CD4-positive, alpha-beta T cell (primary cell): ENCODE results near the gene UGT1A1. TPM values are rescaled to one million over a fixed set of nuclear protein-coding genes. Genes with fewer than 3 reads are reported as not detected.

Experiments used
- ATAC-seq: fragments of 200-7000 bp; cut with Tn5 transposase; one replicate; pipeline ENCODE4 v1.10.0; 2022; ENCODE audit warnings: mild to moderate bottlenecking; ENCODE audit not compliant: poor library complexity
- CTCF ChIA-PET: fragments of 350-600 bp; sonication (Branson Sonifier 250); formaldehyde crosslinking; loops from one replicate; lab custom pipeline; 2021; ENCODE audit warnings: antibody characterized with exemption, inconsistent platforms; lab: Charles Lee
- POLR2A ChIA-PET: fragments of 350-600 bp; sonication (Branson Sonifier 250); formaldehyde crosslinking; loops from one replicate; lab custom pipeline; 2021; ENCODE audit warnings: antibody characterized with exemption, inconsistent platforms; lab: Charles Lee
- DNase-seq, 14 experiments: peaks; one replicate each; pipeline ENCODE4 v3.0.0-alpha.2; 2013 to 2020; ENCODE audit warnings: mixed read lengths in 2 of 14
- H3K27ac ChIP-seq, 2 donors: one replicate each; pipeline versions ENCODE4 v1.5.1 to v1.7.0; 2013; ENCODE audit warnings: low read length in 2 of 2, low read depth in 1 of 2, mild to moderate bottlenecking in 1 of 2
- H3K27me3 ChIP-seq, 2 experiments: 1 replicate in 1 of 2; 2 replicates in 1 of 2; pipeline versions ENCODE4 v1.6.1 to v1.7.0; 2013; ENCODE audit warnings: low read length in 2 of 2, control low read depth in 1 of 2, mild to moderate bottlenecking in 1 of 2, moderate library complexity in 1 of 2; ENCODE audit not compliant: insufficient read depth in 2 of 2, control insufficient read depth in 1 of 2
- H3K36me3 ChIP-seq: one replicate; pipeline ENCODE4 v1.6.1; 2013; ENCODE audit warnings: low read length, control low read depth; ENCODE audit not compliant: insufficient read depth
- H3K4me1 ChIP-seq: one replicate; pipeline ENCODE4 v1.6.1; 2013; ENCODE audit warnings: low read length, control low read depth; ENCODE audit not compliant: insufficient read depth
- H3K4me3 ChIP-seq: one replicate; pipeline ENCODE4 v1.5.1; 2013; ENCODE audit warnings: mild to moderate bottlenecking, low read length, moderate library complexity
- H3K9me3 ChIP-seq, 2 experiments: 1 replicate in 1 of 2; 2 replicates in 1 of 2; pipeline versions ENCODE4 v1.6.1 to v1.7.0; 2013; ENCODE audit warnings: low read length in 2 of 2, mild to moderate bottlenecking in 2 of 2, control low read depth in 1 of 2, moderate library complexity in 1 of 2; ENCODE audit not compliant: control insufficient read depth in 1 of 2, insufficient read depth in 1 of 2
- H3K27ac Mint-ChIP-seq: one replicate; pipeline ENCODE4 v1.8.0; 2020; ENCODE audit warnings: mixed read lengths
- H3K27me3 Mint-ChIP-seq: one replicate; pipeline ENCODE4 v1.8.0; 2021; ENCODE audit warnings: mixed read lengths
- H3K36me3 Mint-ChIP-seq: one replicate; pipeline ENCODE4 v1.8.0; 2021; ENCODE audit warnings: low read depth, mixed read lengths
- H3K4me1 Mint-ChIP-seq: one replicate; pipeline ENCODE4 v1.8.0; 2021; ENCODE audit warnings: low read depth, mixed read lengths
- H3K4me3 Mint-ChIP-seq: one replicate; pipeline ENCODE4 v1.8.0; 2020; ENCODE audit warnings: mild to moderate bottlenecking, mixed read lengths
- H3K9me3 Mint-ChIP-seq: one replicate; pipeline ENCODE4 v1.8.0; 2020; ENCODE audit warnings: mixed read lengths
- intact Hi-C, 2 experiments: fragments of 100-400 bp; cut with DNase I in 1 of 2; cut with micrococcal nuclease in 1 of 2; formaldehyde crosslinking; loops; one replicate each; pipeline versions ENCODE4 v1.15.1 to v1.9.0; 2023 to 2025; cut with DNase I, micrococcal nuclease
- total RNA-seq, 174 experiments: library from RNA in 2 of 174; stranded (reverse) in 2 of 174; gene quantifications; one replicate each; pipeline ENCODE4 v1.2.3 and lab custom pipeline; 2021 to 2026
- TF ChIP-seq, protein P1 (sequence below): fragments of 200-600 bp; IDR thresholded peaks from one replicate; pipeline ENCODE4 v1.8.0; 2022; ENCODE audit warnings: antibody characterized with exemption, mild to moderate bottlenecking

Gene UGT1A1
- total RNA-seq, 2 experiments from 2014 or later, result not detected

- Histone ChIP-seq H3K4me1 (no peaks in the 10 kb centered on the region), H3K27ac (no peak overlapping the region), H3K4me3 (no peak overlapping the region), H3K36me3 (no peaks in the 10 kb centered on the region), H3K27me3 (no peaks in the 10 kb centered on the region), H3K9me3 (no peaks in the 10 kb centered on the region)
- Mint-ChIP-seq H3K4me3 (no peak overlapping the region), H3K36me3 (no peaks in the 10 kb centered on the region), H3K4me1 (no peaks in the 10 kb centered on the region), H3K9me3 (peaks cover 4% of the 10 kb centered on the region), H3K27ac (no peak overlapping the region), H3K27me3 (no peaks in the 10 kb centered on the region)
- no peak for DNase-seq
- intact Hi-C loops, result no loop called here
- ChIA-PET POLR2A (no interaction called here), CTCF (no interaction called here)
- no peak for ATAC-seq
- TF ChIP-seq, protein P1, sequence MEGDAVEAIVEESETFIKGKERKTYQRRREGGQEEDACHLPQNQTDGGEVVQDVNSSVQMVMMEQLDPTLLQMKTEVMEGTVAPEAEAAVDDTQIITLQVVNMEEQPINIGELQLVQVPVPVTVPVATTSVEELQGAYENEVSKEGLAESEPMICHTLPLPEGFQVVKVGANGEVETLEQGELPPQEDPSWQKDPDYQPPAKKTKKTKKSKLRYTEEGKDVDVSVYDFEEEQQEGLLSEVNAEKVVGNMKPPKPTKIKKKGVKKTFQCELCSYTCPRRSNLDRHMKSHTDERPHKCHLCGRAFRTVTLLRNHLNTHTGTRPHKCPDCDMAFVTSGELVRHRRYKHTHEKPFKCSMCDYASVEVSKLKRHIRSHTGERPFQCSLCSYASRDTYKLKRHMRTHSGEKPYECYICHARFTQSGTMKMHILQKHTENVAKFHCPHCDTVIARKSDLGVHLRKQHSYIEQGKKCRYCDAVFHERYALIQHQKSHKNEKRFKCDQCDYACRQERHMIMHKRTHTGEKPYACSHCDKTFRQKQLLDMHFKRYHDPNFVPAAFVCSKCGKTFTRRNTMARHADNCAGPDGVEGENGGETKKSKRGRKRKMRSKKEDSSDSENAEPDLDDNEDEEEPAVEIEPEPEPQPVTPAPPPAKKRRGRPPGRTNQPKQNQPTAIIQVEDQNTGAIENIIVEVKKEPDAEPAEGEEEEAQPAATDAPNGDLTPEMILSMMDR, result no peak
Observed at GRCh38 chr2:233796254-233796653, 36.2 kb downstream of the UGT1A1 start.

- H3K36me3 ChIP-seq, result no peaks in the 10 kb centered on the region
- Mint-ChIP-seq H3K27ac (no peak overlapping the region), H3K9me3 (peaks cover 4% of the 10 kb centered on the region), H3K27me3 (peaks cover 7% of the 10 kb centered on the region), H3K4me3 (no peak overlapping the region), H3K36me3 (no peaks in the 10 kb centered on the region), H3K4me1 (no peaks in the 10 kb centered on the region)
- H3K27ac ChIP-seq, result no peak overlapping the region
- H3K4me1 ChIP-seq, result no peaks in the 10 kb centered on the region
- CTCF ChIA-PET, result no interaction called here
- TF ChIP-seq, protein P1, result no peak
- no peaks in the 10 kb centered on the region for H3K9me3 ChIP-seq
- intact Hi-C loops, result no loop called here
- DNase-seq (no peak), ATAC-seq (no peak)
- POLR2A ChIA-PET, result no interaction called here
- H3K27me3 ChIP-seq, result peaks cover 0 to 3% of the 10 kb centered on the region in 2 experiments
- no peak overlapping the region for H3K4me3 ChIP-seq
Observed at GRCh38 chr2:233798335-233799086, 38.4 kb downstream of the UGT1A1 start.

GRCh38 chr2:233799087-233799665, 39.1 kb downstream of the UGT1A1 start:
- no peaks in the 10 kb centered on the region for H3K4me1 Mint-ChIP-seq
- no peaks in the 10 kb centered on the region for H3K9me3 ChIP-seq
- intact Hi-C loops, result no loop called here
- H3K27ac Mint-ChIP-seq, result no peak overlapping the region
- POLR2A ChIA-PET, result no interaction called here
- TF ChIP-seq, protein P1, result no peak
- no peaks in the 10 kb centered on the region for H3K36me3 Mint-ChIP-seq
- H3K4me1 ChIP-seq, result no peaks in the 10 kb centered on the region
- H3K36me3 ChIP-seq, result no peaks in the 10 kb centered on the region
- no peak overlapping the region for H3K4me3 Mint-ChIP-seq
- no peak overlapping the region for H3K27ac ChIP-seq
- peaks cover 4% of the 10 kb centered on the region for H3K9me3 Mint-ChIP-seq
- DNase-seq (peak in 1 of 14 experiments; percentile 25), ATAC-seq (no peak)
- H3K27me3 ChIP-seq, result peaks cover 0 to 3% of the 10 kb centered on the region in 2 experiments
- peaks cover 11% of the 10 kb centered on the region for H3K27me3 Mint-ChIP-seq
- CTCF ChIA-PET, result no interaction called here
- H3K4me3 ChIP-seq, result no peak overlapping the region
